ENCODE data around the gene MMP11. TPM values are rescaled to one million over a fixed set of nuclear protein-coding genes. Genes with fewer than 3 reads are reported as not detected.

MMP11 gene
- total RNA-seq, 1 experiment from 2014 or later, result 36.3 TPM

DNA sequence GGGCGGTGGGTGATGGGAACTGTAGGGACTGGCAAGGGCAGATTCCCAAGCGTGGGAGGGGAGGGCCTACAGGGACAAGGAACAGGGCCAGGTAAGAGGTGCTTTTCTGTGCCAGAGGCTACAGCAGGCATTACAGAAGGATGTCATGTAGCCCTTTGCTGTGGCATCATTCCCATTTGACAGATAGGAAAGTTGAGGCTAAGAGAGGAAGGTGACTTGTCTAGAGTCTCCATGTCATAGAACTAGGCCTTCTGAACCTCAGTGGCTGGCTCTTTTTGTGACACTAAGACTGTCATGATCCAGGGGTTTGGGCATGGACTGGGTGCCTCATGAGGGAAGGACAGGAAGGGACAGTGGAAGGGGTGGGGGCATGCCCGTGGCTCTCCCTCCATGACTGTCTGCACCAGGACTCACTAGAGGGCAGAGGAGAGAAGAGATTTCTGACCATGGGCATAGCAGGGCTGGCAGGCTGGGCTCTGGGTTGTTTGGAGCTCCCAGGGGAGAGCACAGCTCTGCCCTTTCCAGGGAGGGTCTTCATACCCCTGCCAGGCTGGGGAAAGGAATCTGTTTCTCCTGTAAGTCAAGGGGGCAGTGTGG lies 3.2 kb downstream of the MMP11 start:
- no peak for DNase-seq (ENCODE audit: low read depth)
- in situ Hi-C loops (cut with HindIII; ENCODE audit: low pct_unique_long_range_greater_than_20kb, low sequenced_read_pairs), result no loop called here

DNA sequence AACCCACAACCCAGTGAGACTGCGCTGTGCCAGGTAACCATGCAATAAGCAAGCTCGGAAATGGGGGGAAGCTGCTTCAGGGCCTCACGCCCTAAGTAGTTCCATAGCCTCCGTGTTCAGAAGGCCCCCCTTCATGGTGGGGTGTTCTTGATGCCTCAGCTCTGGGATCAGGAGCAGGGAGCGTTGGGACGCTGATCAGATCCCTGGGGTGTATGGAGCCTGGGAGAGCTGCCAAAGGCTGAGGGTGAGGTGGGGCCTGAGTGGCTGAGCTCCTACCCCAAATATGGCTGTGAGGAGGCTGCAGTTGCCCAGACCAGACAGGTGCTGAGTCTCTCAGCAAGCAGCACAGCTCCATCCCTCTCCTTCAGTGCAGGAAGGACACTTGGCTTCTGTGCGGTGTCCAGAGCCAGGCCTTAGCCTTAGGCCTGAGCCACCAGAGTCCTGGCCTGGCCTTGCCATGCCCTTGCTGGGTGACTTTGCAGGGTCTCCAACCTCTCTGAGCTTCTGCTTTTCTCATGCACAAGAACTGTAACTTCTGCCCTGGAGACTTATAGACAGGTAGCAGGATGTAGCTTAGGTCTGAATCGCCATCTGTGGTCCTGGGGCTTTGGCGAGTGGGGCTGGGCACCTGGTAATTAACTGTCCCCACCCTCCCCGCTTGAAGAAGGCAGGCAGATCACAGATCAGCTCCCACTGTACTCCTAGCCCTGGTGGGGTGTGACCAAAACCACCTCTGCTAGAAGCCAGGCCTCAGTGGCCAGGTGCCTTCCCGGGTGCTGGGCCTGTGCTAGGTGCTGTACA lies 5.3 kb downstream of the MMP11 start:
- no peak for DNase-seq (ENCODE audit: low read depth)
- in situ Hi-C loops (cut with HindIII; ENCODE audit: low pct_unique_long_range_greater_than_20kb, low sequenced_read_pairs), result no loop called here

DNA sequence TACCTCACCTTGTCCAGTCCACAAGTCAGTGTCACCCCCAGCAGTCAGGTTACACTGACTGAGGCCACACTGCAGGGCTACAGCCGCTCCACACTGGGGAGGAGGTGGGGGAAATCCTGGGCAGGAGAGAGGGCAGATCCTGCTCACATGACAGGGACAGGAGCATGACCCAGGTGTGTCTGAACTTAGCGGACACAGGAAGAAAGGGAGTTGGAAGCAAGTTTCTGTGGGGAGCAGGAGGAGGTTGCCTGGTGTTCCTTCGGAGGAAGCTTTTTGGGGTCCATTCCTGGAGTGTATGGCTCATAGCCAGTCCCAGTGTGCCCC lies 5.9 kb downstream of the MMP11 start:
- DNase-seq (ENCODE audit: low read depth), result no peak
- in situ Hi-C loops (cut with HindIII; ENCODE audit: low pct_unique_long_range_greater_than_20kb, low sequenced_read_pairs), result no loop called here

DNA sequence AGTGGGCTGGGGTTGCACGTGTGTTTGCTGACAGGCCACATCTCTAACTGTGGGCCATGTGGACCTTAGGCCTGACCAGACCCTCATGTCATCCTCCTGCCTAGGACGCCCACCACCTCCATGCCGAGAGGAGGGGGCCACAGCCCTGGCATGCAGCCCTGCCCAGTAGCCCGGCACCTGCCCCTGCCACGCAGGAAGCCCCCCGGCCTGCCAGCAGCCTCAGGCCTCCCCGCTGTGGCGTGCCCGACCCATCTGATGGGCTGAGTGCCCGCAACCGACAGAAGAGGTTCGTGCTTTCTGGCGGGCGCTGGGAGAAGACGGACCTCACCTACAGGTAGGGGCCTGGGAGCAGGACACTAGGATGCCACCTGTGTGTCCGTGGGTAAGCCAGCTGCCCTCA lies 6.4 kb downstream of the MMP11 start:
- in situ Hi-C loops (cut with HindIII; ENCODE audit: low pct_unique_long_range_greater_than_20kb, low sequenced_read_pairs), result no loop called here

DNA sequence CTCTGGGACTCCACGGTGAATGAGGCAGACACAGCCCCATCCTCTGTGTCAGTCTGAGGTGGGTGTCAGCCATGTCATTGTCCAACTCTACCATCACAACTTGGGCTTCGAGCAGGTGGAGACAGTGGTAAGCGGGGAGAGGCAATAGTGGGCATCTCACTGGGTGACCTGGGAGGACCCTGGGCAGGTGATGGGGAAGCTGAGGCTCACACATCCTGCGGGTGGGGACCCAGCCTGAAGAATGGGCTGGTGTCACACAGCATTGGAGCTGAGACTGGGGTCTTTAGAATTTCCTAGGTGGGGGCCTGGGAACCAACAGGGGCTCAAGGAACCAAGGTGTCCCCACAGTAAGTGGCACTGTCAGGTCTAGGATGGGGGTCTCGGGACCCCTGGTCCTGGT lies 7.1 kb downstream of the MMP11 start:
- in situ Hi-C loops (cut with HindIII; ENCODE audit: low pct_unique_long_range_greater_than_20kb, low sequenced_read_pairs), result no loop called here
- no peak for DNase-seq (ENCODE audit: low read depth)

More for the DNA sequence above, 6.4 kb downstream of the MMP11 start:
- DNase-seq (ENCODE audit: low read depth), result no peak

DNA sequence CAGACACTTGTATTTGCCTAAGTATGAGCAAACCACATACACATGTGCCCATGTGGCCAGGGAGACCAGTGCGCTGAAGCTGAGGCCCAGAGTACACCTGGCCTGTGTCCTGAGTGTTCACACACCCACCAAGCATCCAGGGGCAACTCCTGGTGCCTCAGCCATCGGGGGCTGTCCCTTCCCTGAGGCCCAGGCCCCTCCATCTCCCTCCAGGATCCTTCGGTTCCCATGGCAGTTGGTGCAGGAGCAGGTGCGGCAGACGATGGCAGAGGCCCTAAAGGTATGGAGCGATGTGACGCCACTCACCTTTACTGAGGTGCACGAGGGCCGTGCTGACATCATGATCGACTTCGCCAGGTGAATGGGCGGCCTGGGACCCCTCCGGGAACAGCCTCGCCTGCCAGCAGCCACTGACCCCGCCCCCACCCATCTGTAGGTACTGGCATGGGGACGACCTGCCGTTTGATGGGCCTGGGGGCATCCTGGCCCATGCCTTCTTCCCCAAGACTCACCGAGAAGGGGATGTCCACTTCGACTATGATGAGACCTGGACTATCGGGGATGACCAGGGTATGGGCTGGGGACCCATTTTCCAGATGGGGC lies 7.6 kb downstream of the MMP11 start:
- no peak for DNase-seq (ENCODE audit: low read depth)
- in situ Hi-C loops (cut with HindIII; ENCODE audit: low pct_unique_long_range_greater_than_20kb, low sequenced_read_pairs), result no loop called here

DNA sequence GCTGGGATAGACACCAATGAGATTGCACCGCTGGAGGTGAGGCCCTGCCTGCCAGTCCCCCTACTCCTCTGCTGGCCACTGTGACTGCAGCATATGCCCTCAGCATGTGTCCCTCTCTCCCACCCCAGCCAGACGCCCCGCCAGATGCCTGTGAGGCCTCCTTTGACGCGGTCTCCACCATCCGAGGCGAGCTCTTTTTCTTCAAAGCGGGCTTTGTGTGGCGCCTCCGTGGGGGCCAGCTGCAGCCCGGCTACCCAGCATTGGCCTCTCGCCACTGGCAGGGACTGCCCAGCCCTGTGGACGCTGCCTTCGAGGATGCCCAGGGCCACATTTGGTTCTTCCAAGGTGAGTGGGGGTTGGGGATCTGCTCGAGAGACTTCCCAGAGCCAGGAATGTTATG lies 8.4 kb downstream of the MMP11 start:
- in situ Hi-C loops (cut with HindIII; ENCODE audit: low pct_unique_long_range_greater_than_20kb, low sequenced_read_pairs), result no loop called here

DNA sequence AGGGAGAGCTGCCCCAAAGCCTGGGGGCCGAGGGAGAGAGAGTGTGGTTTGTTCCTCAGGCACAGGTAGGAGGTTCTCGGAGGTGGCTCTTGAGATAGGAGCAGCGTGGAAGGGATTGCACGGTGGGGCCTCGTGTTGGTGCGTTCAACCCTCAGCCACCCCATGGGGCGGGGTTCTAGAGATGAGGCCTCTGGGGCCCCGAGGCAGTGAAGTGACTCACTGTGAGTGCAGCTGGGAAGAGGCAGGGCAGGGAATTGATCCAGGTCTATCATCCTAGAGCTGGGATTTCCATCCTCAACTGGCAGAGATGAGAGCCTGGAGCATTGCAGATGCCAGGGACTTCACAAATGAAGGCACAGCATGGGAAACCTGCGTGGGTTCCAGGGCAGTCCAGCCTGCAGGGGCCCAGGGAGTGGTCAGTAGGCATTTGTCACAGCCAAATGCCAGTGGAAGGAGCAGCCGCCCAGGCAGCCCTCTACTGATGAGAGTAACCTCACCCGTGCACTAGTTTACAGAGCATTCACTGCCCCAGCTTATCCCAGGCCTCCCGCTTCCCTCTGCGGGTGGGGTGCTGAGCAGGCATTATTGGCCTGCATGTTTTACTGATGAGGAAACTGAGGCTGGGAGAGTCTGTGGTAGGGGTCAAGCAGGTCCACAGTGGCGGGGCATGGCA lies 9.0 kb downstream of the MMP11 start:
- in situ Hi-C loops (cut with HindIII; ENCODE audit: low pct_unique_long_range_greater_than_20kb, low sequenced_read_pairs), result no loop called here
- DNase-seq (ENCODE audit: low read depth), result no peak

More for the DNA sequence above, 8.4 kb downstream of the MMP11 start:
- DNase-seq (ENCODE audit: low read depth), result no peak

DNA sequence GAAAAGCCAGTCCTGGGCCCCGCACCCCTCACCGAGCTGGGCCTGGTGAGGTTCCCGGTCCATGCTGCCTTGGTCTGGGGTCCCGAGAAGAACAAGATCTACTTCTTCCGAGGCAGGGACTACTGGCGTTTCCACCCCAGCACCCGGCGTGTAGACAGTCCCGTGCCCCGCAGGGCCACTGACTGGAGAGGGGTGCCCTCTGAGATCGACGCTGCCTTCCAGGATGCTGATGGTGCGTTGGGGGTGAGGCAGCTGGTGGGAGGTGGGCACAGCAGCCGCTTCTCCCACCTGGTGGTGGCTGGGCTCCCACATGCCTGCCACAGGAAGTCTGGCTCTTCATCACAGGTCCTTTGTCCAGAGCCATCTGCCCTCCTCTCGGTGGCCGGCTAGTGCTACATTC lies 9.6 kb downstream of the MMP11 start:
- in situ Hi-C loops (cut with HindIII; ENCODE audit: low pct_unique_long_range_greater_than_20kb, low sequenced_read_pairs), result no loop called here
- DNase-seq (ENCODE audit: low read depth), result no peak

DNA sequence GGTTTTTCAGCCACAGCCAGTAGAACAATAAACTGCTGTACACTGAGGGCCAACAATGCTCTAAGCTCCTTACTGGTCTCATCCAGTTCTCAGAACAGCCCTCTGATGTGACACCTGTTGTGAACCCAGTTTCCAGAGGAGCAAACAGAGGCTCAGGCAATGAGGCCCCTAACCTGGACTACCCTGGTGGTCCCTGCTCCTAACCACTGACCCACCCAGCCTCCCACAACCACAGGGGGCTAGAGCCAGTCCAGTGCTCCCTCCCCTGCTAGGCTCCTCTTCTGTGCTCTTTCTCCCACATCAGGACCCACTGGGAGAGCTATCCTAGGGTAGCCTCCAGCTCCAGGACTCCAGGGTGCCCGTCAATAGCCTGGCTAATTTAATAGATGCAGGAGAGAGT lies 10.1 kb downstream of the MMP11 start:
- in situ Hi-C loops (cut with HindIII; ENCODE audit: low pct_unique_long_range_greater_than_20kb, low sequenced_read_pairs), result no loop called here
- DNase-seq (ENCODE audit: low read depth), result no peak

DNA sequence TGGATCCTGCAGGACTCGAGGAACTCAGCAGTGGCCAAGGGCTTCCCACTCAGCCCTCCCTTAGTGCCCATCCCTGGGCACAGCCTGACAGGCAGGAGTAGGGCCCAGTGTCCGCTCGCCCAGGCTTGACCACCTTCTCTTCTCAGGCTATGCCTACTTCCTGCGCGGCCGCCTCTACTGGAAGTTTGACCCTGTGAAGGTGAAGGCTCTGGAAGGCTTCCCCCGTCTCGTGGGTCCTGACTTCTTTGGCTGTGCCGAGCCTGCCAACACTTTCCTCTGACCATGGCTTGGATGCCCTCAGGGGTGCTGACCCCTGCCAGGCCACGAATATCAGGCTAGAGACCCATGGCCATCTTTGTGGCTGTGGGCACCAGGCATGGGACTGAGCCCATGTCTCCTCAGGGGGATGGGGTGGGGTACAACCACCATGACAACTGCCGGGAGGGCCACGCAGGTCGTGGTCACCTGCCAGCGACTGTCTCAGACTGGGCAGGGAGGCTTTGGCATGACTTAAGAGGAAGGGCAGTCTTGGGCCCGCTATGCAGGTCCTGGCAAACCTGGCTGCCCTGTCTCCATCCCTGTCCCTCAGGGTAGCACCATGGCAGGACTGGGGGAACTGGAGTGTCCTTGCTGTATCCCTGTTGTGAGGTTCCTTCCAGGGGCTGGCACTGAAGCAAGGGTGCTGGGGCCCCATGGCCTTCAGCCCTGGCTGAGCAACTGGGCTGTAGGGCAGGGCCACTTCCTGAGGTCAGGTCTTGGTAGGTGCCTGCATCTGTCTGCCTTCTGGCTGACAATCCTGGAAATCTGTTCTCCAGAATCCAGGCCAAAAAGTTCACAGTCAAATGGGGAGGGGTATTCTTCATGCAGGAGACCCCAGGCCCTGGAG lies 10.9 kb downstream of the MMP11 start:
- DNase-seq (ENCODE audit: low read depth), result no peak
- in situ Hi-C loops (cut with HindIII; ENCODE audit: low pct_unique_long_range_greater_than_20kb, low sequenced_read_pairs), result no loop called here

DNA sequence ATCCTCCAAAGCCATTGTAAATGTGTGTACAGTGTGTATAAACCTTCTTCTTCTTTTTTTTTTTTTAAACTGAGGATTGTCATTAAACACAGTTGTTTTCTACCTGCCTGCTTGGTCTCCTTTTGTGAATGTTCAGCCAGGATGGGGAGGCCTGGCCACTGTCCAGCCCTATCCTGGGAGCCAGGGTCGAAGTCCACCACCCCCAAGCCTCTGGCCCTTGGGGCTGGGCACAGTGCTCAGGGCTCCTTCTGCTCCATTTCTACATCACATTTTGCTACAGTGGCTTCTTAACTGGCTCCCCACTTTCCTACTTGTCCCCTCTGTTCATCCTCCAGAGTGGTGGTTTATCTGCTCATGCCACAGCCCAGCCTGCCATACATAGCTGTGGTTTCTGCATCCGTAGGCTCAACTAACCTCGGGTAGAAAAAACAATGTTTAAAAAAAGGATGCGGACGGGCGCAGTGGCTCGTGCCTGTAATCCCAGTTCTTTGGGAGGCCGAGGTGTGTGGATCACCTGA lies 11.6 kb downstream of the MMP11 start:
- DNase-seq (ENCODE audit: low read depth), result no peak
- in situ Hi-C loops (cut with HindIII; ENCODE audit: low pct_unique_long_range_greater_than_20kb, low sequenced_read_pairs), result no loop called here

DNA sequence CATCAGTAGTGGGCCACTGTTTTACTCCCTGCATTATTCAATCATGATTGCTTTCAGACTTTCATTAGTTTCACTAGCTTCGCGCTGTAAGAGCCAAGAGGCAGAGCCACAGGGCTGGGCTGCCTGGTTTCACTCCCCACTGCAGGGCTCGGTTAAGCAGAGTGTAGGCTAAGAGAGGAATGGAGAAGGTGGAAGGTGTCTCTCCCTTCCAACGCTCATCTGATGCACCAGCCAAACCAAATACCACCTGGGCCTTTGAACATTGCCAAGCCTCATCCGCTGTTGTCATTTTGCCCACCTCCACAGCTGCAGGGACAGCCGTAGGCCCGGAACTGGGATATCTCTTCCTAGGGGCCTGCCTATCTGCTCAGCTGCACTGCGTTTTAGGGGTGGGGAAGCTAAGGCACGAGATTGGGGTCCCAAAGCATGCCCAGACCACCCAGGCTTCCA lies 13.6 kb downstream of the MMP11 start:
- in situ Hi-C loops (cut with HindIII; ENCODE audit: low pct_unique_long_range_greater_than_20kb, low sequenced_read_pairs), result no loop called here

DNA sequence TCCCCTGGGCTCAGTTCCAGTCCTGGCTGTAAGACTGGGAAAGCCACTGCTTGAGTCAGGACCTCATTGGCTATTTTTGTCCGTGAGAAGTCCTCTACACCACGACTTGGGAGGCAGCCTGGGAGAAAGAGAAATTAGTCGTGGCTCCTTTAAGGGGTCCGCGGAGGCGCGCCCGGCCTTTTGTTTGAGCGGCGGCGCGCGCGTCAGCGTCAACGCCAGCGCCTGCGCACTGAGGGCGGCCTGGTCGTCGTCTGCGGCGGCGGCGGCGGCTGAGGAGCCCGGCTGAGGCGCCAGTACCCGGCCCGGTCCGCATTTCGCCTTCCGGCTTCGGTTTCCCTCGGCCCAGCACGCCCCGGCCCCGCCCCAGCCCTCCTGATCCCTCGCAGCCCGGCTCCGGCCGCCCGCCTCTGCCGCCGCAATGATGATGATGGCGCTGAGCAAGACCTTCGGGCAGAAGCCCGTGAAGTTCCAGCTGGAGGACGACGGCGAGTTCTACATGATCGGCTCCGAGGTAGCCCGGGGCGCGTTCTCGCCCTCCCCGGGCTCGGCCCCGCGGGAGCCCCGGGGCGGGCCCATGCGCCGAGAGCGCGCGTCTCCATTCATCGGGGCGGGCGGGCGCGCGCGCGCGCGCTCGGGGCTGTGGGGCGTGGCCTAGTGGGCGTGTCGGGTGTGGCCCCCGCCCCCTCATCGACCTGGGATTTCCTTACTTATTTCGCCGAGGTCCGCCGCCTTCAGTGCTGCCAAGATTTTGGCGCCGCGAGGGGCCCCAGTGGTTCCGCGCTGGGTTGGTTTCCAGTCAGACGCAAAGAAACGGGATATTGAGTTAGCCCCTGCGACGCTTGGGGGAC lies 14.3 kb downstream of the MMP11 start, which contains the start of gene SMARCB1:
TSS of gene SMARCB1 (plus strand) at position 215 of the 848 bp plus-strand sequence. CDS start at position 419, 204 bp downstream.
- peak; percentile 87 for DNase-seq (ENCODE audit: low read depth)
- in situ Hi-C loops (cut with HindIII; ENCODE audit: low pct_unique_long_range_greater_than_20kb, low sequenced_read_pairs), result no loop called here

More for the DNA sequence above, 13.6 kb downstream of the MMP11 start:
- no peak for DNase-seq (ENCODE audit: low read depth)

DNA sequence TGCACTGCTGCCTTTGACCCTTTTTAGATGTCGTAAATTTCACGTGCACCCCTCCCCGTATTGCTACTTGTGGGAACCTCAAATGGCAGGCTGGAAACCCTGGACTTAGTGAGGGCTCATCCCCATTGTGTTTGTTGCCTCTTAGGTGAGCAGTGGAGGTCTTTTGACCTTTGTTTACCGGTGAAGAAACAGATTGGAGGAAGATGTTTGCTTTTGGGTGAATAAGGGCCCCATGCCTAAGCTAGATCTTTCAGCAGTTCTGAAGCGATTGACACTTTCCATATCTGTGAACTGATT lies 14.9 kb downstream of the MMP11 start:
- in situ Hi-C loops (cut with HindIII; ENCODE audit: low pct_unique_long_range_greater_than_20kb, low sequenced_read_pairs), result no loop called here

DNA sequence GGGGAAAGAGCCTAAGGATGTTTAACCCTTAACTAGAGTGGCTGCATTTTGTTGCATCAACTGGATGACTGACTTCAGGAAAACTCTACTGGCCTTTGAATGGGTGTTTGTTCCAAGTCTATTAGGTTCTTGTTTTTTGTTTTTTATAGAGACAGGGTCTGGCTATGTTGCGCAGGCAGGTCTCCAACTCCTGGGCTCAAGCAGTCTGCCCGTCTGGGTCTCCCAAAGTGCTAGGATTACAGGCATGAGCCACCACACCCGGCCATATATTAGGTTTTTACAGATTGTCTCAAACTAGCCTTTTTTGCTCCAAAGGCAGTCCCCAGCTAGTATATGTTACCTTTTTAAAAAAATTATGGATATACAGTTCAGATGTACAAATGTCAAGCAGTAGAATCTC lies 15.3 kb downstream of the MMP11 start:
- DNase-seq (ENCODE audit: low read depth), result no peak
- in situ Hi-C loops (cut with HindIII; ENCODE audit: low pct_unique_long_range_greater_than_20kb, low sequenced_read_pairs), result no loop called here

More for the DNA sequence above, 14.9 kb downstream of the MMP11 start:
- no peak for DNase-seq (ENCODE audit: low read depth)

DNA sequence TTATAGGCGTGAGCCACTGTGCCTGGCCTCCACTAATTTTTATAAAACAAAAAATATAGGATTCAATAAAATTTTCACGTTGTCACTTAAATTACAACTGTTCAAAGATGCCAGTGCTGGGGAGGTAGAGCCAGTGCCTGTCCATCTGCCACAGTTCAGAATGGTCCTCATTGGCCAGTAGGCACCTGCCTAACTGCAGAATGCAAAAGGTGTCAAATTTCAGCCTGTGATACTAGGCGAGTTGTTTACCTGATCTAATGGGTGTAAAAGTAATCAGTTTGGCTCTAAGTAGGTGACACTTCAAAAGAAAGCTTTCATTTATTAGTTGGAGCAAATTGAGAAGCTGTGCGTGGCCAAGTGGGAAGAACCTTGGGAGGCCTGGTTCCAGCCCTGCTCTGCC lies 16.5 kb downstream of the MMP11 start:
- in situ Hi-C loops (cut with HindIII; ENCODE audit: low pct_unique_long_range_greater_than_20kb, low sequenced_read_pairs), result no loop called here
- DNase-seq (ENCODE audit: low read depth), result no peak
